ENCODE results near the gene GDI2. TPM values are rescaled to one million over a fixed set of nuclear protein-coding genes. Genes with fewer than 3 reads are reported as not detected.
"Not testable (repeated sequence)": the region's sequence is repeated elsewhere in the genome, so short reads cannot be mapped to it uniquely, and the experiment has no call there.

The GDI2 gene
- polyA plus RNA-seq, 3 donors from 2014 or later = 181 to 290 (median 199) TPM

GRCh38 chr10:5814110-5815107 is 1.2 kb upstream of the GDI2 start:
- Mint-ChIP-seq H3K4me1 (peaks cover 47 to 52% of the 10 kb centered on the region in 2 donors), H3K36me3 (no peaks in the 10 kb centered on the region), H3K27ac (peak overlapping the region; percentile 80 to 97 (median 96)), H3K9me3 (no peaks in the 10 kb centered on the region), H3K27me3 (ENCODE audit: low read depth in 3 of 3) (peaks cover 3 to 9% (median 4%) of the 10 kb centered on the region in 3 donors), H3K4me3 (peak overlapping the region; percentile 88 to 99 (median 94))
- no peak for DNase-seq

GRCh38 chr10:5813091-5813340 is 218 bp downstream of the GDI2 start:
- peak overlapping the region; percentile 80 to 99 (median 94) for H3K27ac Mint-ChIP-seq

GRCh38 chr10:5812283-5813090 is 747 bp downstream of the GDI2 start:
- Mint-ChIP-seq H3K27me3 (ENCODE audit: low read depth in 3 of 3) (peaks cover 3 to 8% (median 4%) of the 10 kb centered on the region in 3 donors), H3K36me3 (no peaks in the 10 kb centered on the region), H3K4me1 (peaks cover 60 to 66% of the 10 kb centered on the region in 2 donors), H3K4me3 (peak overlapping the region; percentile 86 to 99 (median 94)), H3K27ac (peak overlapping the region; percentile 80 to 96 (median 92)), H3K9me3 (no peaks in the 10 kb centered on the region)
- DNase-seq = peak; percentile 48 to 52 (median 48)

More at GRCh38 chr10:5813091-5813340, 218 bp downstream of the GDI2 start:
- no peaks in the 10 kb centered on the region for H3K36me3 Mint-ChIP-seq
- H3K27me3 Mint-ChIP-seq (ENCODE audit: low read depth in 3 of 3) = peaks cover 3 to 9% (median 4%) of the 10 kb centered on the region in 3 donors
- H3K4me3 Mint-ChIP-seq = peak overlapping the region; percentile 86 to 99 (median 94)
- no peak for DNase-seq
- H3K9me3 Mint-ChIP-seq = no peaks in the 10 kb centered on the region
- H3K4me1 Mint-ChIP-seq = peaks cover 54 to 63% of the 10 kb centered on the region in 2 donors

GRCh38 chr10:5811387-5811821 is 1.8 kb downstream of the GDI2 start:
- DNase-seq = no peak
- H3K27ac Mint-ChIP-seq = peak overlapping the region; percentile 76 to 95 (median 92)
- H3K27me3 Mint-ChIP-seq (ENCODE audit: low read depth in 3 of 3) = peaks cover 3 to 7% (median 4%) of the 10 kb centered on the region in 3 donors
- peaks cover 68 to 73% of the 10 kb centered on the region in 2 donors for H3K4me1 Mint-ChIP-seq
- no peaks in the 10 kb centered on the region for H3K9me3 Mint-ChIP-seq
- H3K36me3 Mint-ChIP-seq = no peaks in the 10 kb centered on the region
- peak overlapping the region; percentile 86 to 99 (median 92) for H3K4me3 Mint-ChIP-seq

- H3K27ac Mint-ChIP-seq = peak overlapping the region; percentile 76 to 95 (median 92)
- no peak for DNase-seq
- peak overlapping the region in 4 of 5 donors; percentile 48 to 92 (median 87) for H3K4me3 Mint-ChIP-seq
- peaks cover 3 to 7% (median 4%) of the 10 kb centered on the region in 3 donors for H3K27me3 Mint-ChIP-seq (ENCODE audit: low read depth in 3 of 3)
- H3K9me3 Mint-ChIP-seq = no peaks in the 10 kb centered on the region
- peaks cover 74 to 84% of the 10 kb centered on the region in 2 donors for H3K4me1 Mint-ChIP-seq
- H3K36me3 Mint-ChIP-seq = no peaks in the 10 kb centered on the region
Observed at GRCh38 chr10:5810225-5810624, 3.0 kb downstream of the GDI2 start.

- peaks cover 68 to 79% of the 10 kb centered on the region in 2 donors for H3K4me1 Mint-ChIP-seq
- H3K36me3 Mint-ChIP-seq = no peaks in the 10 kb centered on the region
- no peaks in the 10 kb centered on the region for H3K9me3 Mint-ChIP-seq
- peaks cover 3 to 5% (median 4%) of the 10 kb centered on the region in 3 donors for H3K27me3 Mint-ChIP-seq (ENCODE audit: low read depth in 3 of 3)
- peak overlapping the region; percentile 15 to 92 (median 86) for H3K4me3 Mint-ChIP-seq
- peak in 1 of 3 donors; percentile 25 for DNase-seq
- peak overlapping the region; percentile 76 to 95 (median 92) for H3K27ac Mint-ChIP-seq
Observed at GRCh38 chr10:5809527-5810154, 3.6 kb downstream of the GDI2 start.

GRCh38 chr10:5808783-5809392 is 4.3 kb downstream of the GDI2 start:
- not testable (repeated sequence) for H3K36me3 Mint-ChIP-seq; H3K27me3 Mint-ChIP-seq (ENCODE audit: low read depth in 3 of 3); H3K9me3 Mint-ChIP-seq; DNase-seq
- Mint-ChIP-seq H3K27ac (peak overlapping the region; percentile 76 to 95 (median 92)), H3K4me1 (peaks cover 66 to 79% of the 10 kb centered on the region in 2 donors), H3K4me3 (peak overlapping the region in 3 of 5 donors; percentile 42 to 92 (median 86))

- Mint-ChIP-seq H3K9me3 (no peaks in the 10 kb centered on the region), H3K27me3 (ENCODE audit: low read depth in 3 of 3) (peaks cover 0 to 1% (median 0%) of the 10 kb centered on the region in 3 donors), H3K4me3 (no peak overlapping the region), H3K36me3 (peaks cover 0 to 3% (median 0%) of the 10 kb centered on the region in 3 donors), H3K27ac (peak overlapping the region in 2 of 6 donors; percentile 17 to 56), H3K4me1 (peaks cover 61 to 86% of the 10 kb centered on the region in 2 donors)
- no peak for DNase-seq
Observed at GRCh38 chr10:5806745-5807144, 6.5 kb downstream of the GDI2 start.

GRCh38 chr10:5805711-5806110 is 7.5 kb downstream of the GDI2 start:
- Mint-ChIP-seq H3K27me3 (ENCODE audit: low read depth in 3 of 3) (peaks cover 0 to 1% (median 0%) of the 10 kb centered on the region in 3 donors), H3K9me3 (no peaks in the 10 kb centered on the region), H3K4me3 (no peak overlapping the region), H3K36me3 (peaks cover 0 to 3% (median 0%) of the 10 kb centered on the region in 3 donors), H3K27ac (peak overlapping the region in 1 of 6 donors; percentile 48), H3K4me1 (peaks cover 52 to 76% of the 10 kb centered on the region in 2 donors)
- DNase-seq = no peak

GRCh38 chr10:5805260-5805659 is 8.0 kb downstream of the GDI2 start:
- Mint-ChIP-seq H3K27ac (no peak overlapping the region), H3K4me1 (peaks cover 48 to 76% of the 10 kb centered on the region in 2 donors), H3K4me3 (no peak overlapping the region)

GRCh38 chr10:5804386-5804785 is 8.8 kb downstream of the GDI2 start:
- H3K36me3 Mint-ChIP-seq = peaks cover 0 to 9% (median 0%) of the 10 kb centered on the region in 3 donors
- H3K4me1 Mint-ChIP-seq = peaks cover 41 to 75% of the 10 kb centered on the region in 2 donors
- no peak for DNase-seq
- no peaks in the 10 kb centered on the region for H3K9me3 Mint-ChIP-seq
- peaks cover 0 to 1% (median 0%) of the 10 kb centered on the region in 3 donors for H3K27me3 Mint-ChIP-seq (ENCODE audit: low read depth in 3 of 3)
- peak overlapping the region in 4 of 6 donors; percentile 1 to 57 (median 20) for H3K27ac Mint-ChIP-seq
- H3K4me3 Mint-ChIP-seq = no peak overlapping the region

More at GRCh38 chr10:5805260-5805659, 8.0 kb downstream of the GDI2 start:
- DNase-seq = no peak
- Mint-ChIP-seq H3K27me3 (ENCODE audit: low read depth in 3 of 3) (peaks cover 0 to 1% (median 0%) of the 10 kb centered on the region in 3 donors), H3K9me3 (no peaks in the 10 kb centered on the region), H3K36me3 (peaks cover 0 to 3% (median 0%) of the 10 kb centered on the region in 3 donors)

- peak overlapping the region in 3 of 6 donors; percentile 24 to 48 (median 27) for H3K27ac Mint-ChIP-seq
- no peaks in the 10 kb centered on the region for H3K9me3 Mint-ChIP-seq
- no peak overlapping the region for H3K4me3 Mint-ChIP-seq
- H3K36me3 Mint-ChIP-seq = peaks cover 4 to 15% (median 5%) of the 10 kb centered on the region in 3 donors
- no peak for DNase-seq
- peaks cover 0 to 1% (median 0%) of the 10 kb centered on the region in 3 donors for H3K27me3 Mint-ChIP-seq (ENCODE audit: low read depth in 3 of 3)
- H3K4me1 Mint-ChIP-seq = peaks cover 15 to 41% of the 10 kb centered on the region in 2 donors
Observed at GRCh38 chr10:5800782-5801181, 12.5 kb downstream of the GDI2 start.
